Measurements from ENCODE around the gene EXO1. TPM values are rescaled to one million over a fixed set of nuclear protein-coding genes. Genes with fewer than 3 reads are reported as not detected.

Gene EXO1
- total RNA-seq, 6 donors from 2014 or later: 0.59 to 4.3 (median 1.8) TPM; not detected in 1

DNA sequence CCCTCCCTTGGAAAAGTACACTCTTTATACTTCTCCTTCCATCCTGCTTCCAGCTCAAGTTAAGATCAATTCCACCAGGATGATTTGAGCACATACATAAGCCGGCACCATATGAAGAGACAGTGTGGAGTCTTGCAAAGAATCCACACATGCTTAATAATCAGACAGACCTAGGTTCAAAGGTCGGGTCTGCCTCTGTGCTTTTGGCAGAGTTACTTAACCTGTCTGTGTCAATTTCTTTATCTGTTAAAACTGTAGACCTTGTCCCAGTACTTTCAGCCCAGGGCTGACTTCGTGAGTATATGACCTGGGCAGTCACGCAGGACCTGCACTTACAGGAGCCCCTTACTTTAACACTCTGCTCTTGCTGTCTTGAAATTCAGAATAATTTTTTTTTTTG lies 79.3 kb downstream of the EXO1 start:
- no peak for DNase-seq
- no peak for TF ChIP-seq POLR2AphosphoS5 (IDR thresholded peaks at IDR 0.05)
- TF ChIP-seq CTCF (IDR thresholded peaks at IDR 0.05): no peak
- no peak for TF ChIP-seq POLR2A (IDR thresholded peaks at IDR 0.05)
- no peak overlapping the region for H3K4me3 ChIP-seq
- H3K27me3 ChIP-seq: no peaks in the 10 kb centered on the region
- no peak for ATAC-seq (ENCODE audit: low FRiP score in 2 of 2)
- H3K27ac ChIP-seq: no peak overlapping the region
- no peaks in the 10 kb centered on the region for H3K36me3 ChIP-seq
- WGBS, 2 donors: 69 to 80% methylated on average over 4 of the region's 4 CpGs
- no peaks in the 10 kb centered on the region for H3K4me1 ChIP-seq
- H3K9me3 ChIP-seq: no peaks in the 10 kb centered on the region

DNA sequence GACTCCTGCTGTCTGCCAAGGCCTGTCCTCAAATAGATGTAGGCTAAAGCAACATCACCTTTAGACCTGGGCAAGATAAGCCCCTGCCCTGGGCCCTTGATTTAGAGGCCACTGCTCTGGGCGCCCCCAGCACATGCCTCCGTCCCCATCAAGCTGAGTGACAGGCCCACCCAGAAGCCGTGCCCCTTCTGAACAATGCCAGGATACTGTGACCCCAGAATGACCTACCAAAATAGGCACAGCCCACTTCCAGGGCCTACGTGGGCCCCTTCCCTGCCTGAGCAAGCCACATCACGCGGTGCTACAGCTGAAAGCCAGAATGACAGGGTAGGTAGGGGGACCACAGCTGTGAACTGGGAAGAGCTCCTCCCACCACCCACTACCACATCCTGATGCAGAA lies 84.8 kb downstream of the EXO1 start:
- H3K27ac ChIP-seq: no peak overlapping the region
- H3K4me1 ChIP-seq: no peaks in the 10 kb centered on the region
- TF ChIP-seq EP300 (IDR thresholded peaks at IDR 0.05) (no peak), CTCF (IDR thresholded peaks at IDR 0.05) (no peak), POLR2AphosphoS5 (IDR thresholded peaks at IDR 0.05) (no peak), POLR2A (IDR thresholded peaks at IDR 0.05) (no peak)
- H3K36me3 ChIP-seq: no peaks in the 10 kb centered on the region
- 65 to 68% methylated on average over 6 of the region's 6 CpGs for WGBS, 2 donors
- DNase-seq (no peak), ATAC-seq (ENCODE audit: low FRiP score in 2 of 2) (peak in 1 of 2 donors; percentile 17)
- H3K4me3 ChIP-seq: no peak overlapping the region
- no peaks in the 10 kb centered on the region for H3K27me3 ChIP-seq
- no peaks in the 10 kb centered on the region for H3K9me3 ChIP-seq

- H3K36me3 ChIP-seq: no peaks in the 10 kb centered on the region
- no peak overlapping the region for H3K4me3 ChIP-seq
- WGBS, 2 donors: 43% methylated on average over 12 of the region's 12 CpGs
- no peaks in the 10 kb centered on the region for H3K9me3 ChIP-seq
- DNase-seq: no peak
- no peaks in the 10 kb centered on the region for H3K27me3 ChIP-seq
- TF ChIP-seq POLR2A (IDR thresholded peaks at IDR 0.05): no peak
- no peak for TF ChIP-seq CTCF (IDR thresholded peaks at IDR 0.05)
- no peak for TF ChIP-seq EP300 (IDR thresholded peaks at IDR 0.05)
- no peak for TF ChIP-seq POLR2AphosphoS5 (IDR thresholded peaks at IDR 0.05)
- H3K4me1 ChIP-seq: no peaks in the 10 kb centered on the region
- no peak overlapping the region for H3K27ac ChIP-seq
- peak in 1 of 2 donors; percentile 58 for ATAC-seq (ENCODE audit: low FRiP score in 2 of 2)
Measured at GRCh38 chr1:241934201-241934848, 86.3 kb downstream of the EXO1 start.

- WGBS, 2 donors: 63% methylated on average over 7 of the region's 7 CpGs
- H3K4me1 ChIP-seq: no peaks in the 10 kb centered on the region
Measured at GRCh38 chr1:241934866-241935265, 86.9 kb downstream of the EXO1 start.

More at GRCh38 chr1:241934866-241935265, 86.9 kb downstream of the EXO1 start:
- ATAC-seq (ENCODE audit: low FRiP score in 2 of 2) (no peak), DNase-seq (no peak)
- TF ChIP-seq CTCF (IDR thresholded peaks at IDR 0.05) (no peak), POLR2A (IDR thresholded peaks at IDR 0.05) (no peak), EP300 (IDR thresholded peaks at IDR 0.05) (no peak), POLR2AphosphoS5 (IDR thresholded peaks at IDR 0.05) (no peak)
- Histone ChIP-seq H3K9me3 (no peaks in the 10 kb centered on the region), H3K4me3 (no peak overlapping the region), H3K27ac (no peak overlapping the region), H3K36me3 (no peaks in the 10 kb centered on the region), H3K27me3 (no peaks in the 10 kb centered on the region)

Other genes starting within 250 kb of the EXO1 start
- 10 to 100 TPM in 3 of 6 donors, 1 to 10 TPM in 3; 5.2 to 15.5 (median 11.8) TPM for gene CHML, start 207.8 kb upstream of the EXO1 start, total RNA-seq
- gene OPN3, start 207.8 kb upstream of the EXO1 start, total RNA-seq: 10 to 100 TPM; 11.5 to 63.4 (median 30.2) TPM
- under 1 TPM in 1 of 6 donors, not detected in 5; 0.20 TPM for gene WDR64, start 195.9 kb upstream of the EXO1 start, total RNA-seq
- gene BECN2, start 109.6 kb downstream of the EXO1 start, total RNA-seq: not detected
- 1 to 10 TPM in 5 of 6 donors, not detected in 1; 1.5 to 9.1 (median 5.6) TPM for gene MAP1LC3C, start 150.9 kb downstream of the EXO1 start, total RNA-seq

Measured in upper lobe of left lung (tissue), 6 donors.